HG02678 (cell line): ENCODE data around the gene NMRAL1.

Source experiments
- ATAC-seq: cut with Tn5 transposase; IDR thresholded peaks from one replicate; pipeline ENCODE4 v1.9.1; 2021; ENCODE audit warnings: mild to moderate bottlenecking, moderate library complexity; ENCODE audit not compliant: unreplicated experiment

NMRAL1 gene

GRCh38 chr16:4505356-4506147, 31.1 kb upstream of the NMRAL1 start:
- peak; percentile 81 for ATAC-seq

GRCh38 chr16:4501071-4501478, 26.6 kb upstream of the NMRAL1 start:
- ATAC-seq = no peak

- no peak for ATAC-seq
Measured at GRCh38 chr16:4500272-4500671, 25.8 kb upstream of the NMRAL1 start.

GRCh38 chr16:4499196-4499555, 24.8 kb upstream of the NMRAL1 start:
- no peak for ATAC-seq

- ATAC-seq = no peak
Measured at GRCh38 chr16:4498546-4499195, 24.2 kb upstream of the NMRAL1 start.

GRCh38 chr16:4496305-4496704, 21.9 kb upstream of the NMRAL1 start:
- ATAC-seq = no peak

GRCh38 chr16:4495766-4496165, 21.3 kb upstream of the NMRAL1 start:
- no peak for ATAC-seq

- no peak for ATAC-seq
Measured at GRCh38 chr16:4494746-4495490, 20.5 kb upstream of the NMRAL1 start.

GRCh38 chr16:4491898-4492297, 17.5 kb upstream of the NMRAL1 start:
- ATAC-seq = no peak

GRCh38 chr16:4489030-4489429, 14.6 kb upstream of the NMRAL1 start:
- no peak for ATAC-seq

GRCh38 chr16:4488499-4488967, 14.1 kb upstream of the NMRAL1 start:
- no peak for ATAC-seq

GRCh38 chr16:4487955-4488498, 13.6 kb upstream of the NMRAL1 start:
- ATAC-seq = no peak

GRCh38 chr16:4486126-4486893, 11.9 kb upstream of the NMRAL1 start:
- no peak for ATAC-seq

GRCh38 chr16:4481963-4482362, 7.5 kb upstream of the NMRAL1 start:
- no peak for ATAC-seq

- ATAC-seq = no peak
Measured at GRCh38 chr16:4481526-4481925, 7.1 kb upstream of the NMRAL1 start.

GRCh38 chr16:4477966-4478365, 3.5 kb upstream of the NMRAL1 start:
- ATAC-seq = no peak

- ATAC-seq = peak; percentile 87
Measured at GRCh38 chr16:4475880-4476788, 1.7 kb upstream of the NMRAL1 start, which contains the start of gene HMOX2. HMOX2 (plus strand) TSS chr16:4476398; CDS start chr16:4505525, 29,127 bp downstream.

GRCh38 chr16:4472880-4473279, 1.5 kb downstream of the NMRAL1 start:
- no peak for ATAC-seq

GRCh38 chr16:4471869-4472268, 2.6 kb downstream of the NMRAL1 start:
- no peak for ATAC-seq

- ATAC-seq = no peak
Measured at GRCh38 chr16:4468972-4469371, 5.5 kb downstream of the NMRAL1 start.
